ENCODE data around the gene ITPR2. TPM values are rescaled to one million over a fixed set of nuclear protein-coding genes. Genes with fewer than 3 reads are reported as not detected.

Gene ITPR2
- total RNA-seq, 1 donor from 2014 or later = 74.5 TPM

- H3K4me1 Mint-ChIP-seq = peaks cover 23% of the 10 kb centered on the region
- H3K36me3 Mint-ChIP-seq (ENCODE audit: low read depth) = peaks cover 22% of the 10 kb centered on the region
- DNase-seq = no peak
- TF ChIP-seq CTCF (IDR thresholded peaks at IDR 0.05) = no peak
- intact Hi-C loops (cut with micrococcal nuclease) = no loop called here
- no peaks in the 10 kb centered on the region for H3K27me3 Mint-ChIP-seq
- peaks cover 2% of the 10 kb centered on the region for H3K9me3 Mint-ChIP-seq
- ChIA-PET CTCF (no interaction called here), POLR2A (interaction anchor here (0.6 to 1.5 kb wide), 2 partner anchors 17 to 63 kb away, joined by 3 read pairs; no protein-coding TSS in a partner anchor)
- peak; percentile 42 for ATAC-seq (ENCODE audit: low read depth)
- H3K27ac Mint-ChIP-seq = no peak overlapping the region
- H3K4me3 Mint-ChIP-seq = no peak overlapping the region
Measured at GRCh38 chr12:26769611-26770010, 63.4 kb downstream of the ITPR2 start.

- Mint-ChIP-seq H3K9me3 (peaks cover 2% of the 10 kb centered on the region), H3K4me3 (no peak overlapping the region), H3K4me1 (peaks cover 23% of the 10 kb centered on the region), H3K36me3 (ENCODE audit: low read depth) (peaks cover 26% of the 10 kb centered on the region), H3K27me3 (no peaks in the 10 kb centered on the region), H3K27ac (no peak overlapping the region)
- ATAC-seq (ENCODE audit: low read depth) (no peak), DNase-seq (no peak)
- intact Hi-C loops (cut with micrococcal nuclease) = no loop called here
- no peak for TF ChIP-seq CTCF (IDR thresholded peaks at IDR 0.05)
- ChIA-PET POLR2A (interaction anchor here (0.6 to 1.5 kb wide), 2 partner anchors 16 to 63 kb away, joined by 3 read pairs; no protein-coding TSS in a partner anchor), CTCF (no interaction called here)
Measured at GRCh38 chr12:26768611-26769603, 64.1 kb downstream of the ITPR2 start.

- ATAC-seq (ENCODE audit: low read depth) (no peak), DNase-seq (no peak)
- Mint-ChIP-seq H3K36me3 (ENCODE audit: low read depth) (peaks cover 31% of the 10 kb centered on the region), H3K27ac (no peak overlapping the region), H3K4me3 (no peak overlapping the region), H3K4me1 (peaks cover 23% of the 10 kb centered on the region), H3K9me3 (peaks cover 6% of the 10 kb centered on the region), H3K27me3 (no peaks in the 10 kb centered on the region)
- ChIA-PET POLR2A (no interaction called here), CTCF (no interaction called here)
- no peak for TF ChIP-seq CTCF (IDR thresholded peaks at IDR 0.05)
- intact Hi-C loops (cut with micrococcal nuclease) = loop anchor here (2.0 kb wide), 1 partner anchor 17 kb away; no protein-coding TSS in a partner anchor
Measured at GRCh38 chr12:26767865-26768264, 65.1 kb downstream of the ITPR2 start.

- ChIA-PET CTCF (no interaction called here), POLR2A (no interaction called here)
- no peak for DNase-seq
- Mint-ChIP-seq H3K4me1 (peaks cover 23% of the 10 kb centered on the region), H3K4me3 (no peak overlapping the region), H3K9me3 (peaks cover 6% of the 10 kb centered on the region), H3K36me3 (ENCODE audit: low read depth) (peaks cover 35% of the 10 kb centered on the region), H3K27ac (no peak overlapping the region), H3K27me3 (no peaks in the 10 kb centered on the region)
- no peak for TF ChIP-seq CTCF (IDR thresholded peaks at IDR 0.05)
- intact Hi-C loops (cut with micrococcal nuclease) = loop anchor here (2.0 kb wide), 1 partner anchor 16 kb away; no protein-coding TSS in a partner anchor
- no peak for ATAC-seq (ENCODE audit: low read depth)
Measured at GRCh38 chr12:26767116-26767515, 65.9 kb downstream of the ITPR2 start.

- DNase-seq (no peak), ATAC-seq (ENCODE audit: low read depth) (no peak)
- ChIA-PET CTCF (no interaction called here), POLR2A (no interaction called here)
- Mint-ChIP-seq H3K36me3 (ENCODE audit: low read depth) (peaks cover 51% of the 10 kb centered on the region), H3K27ac (no peak overlapping the region), H3K4me3 (no peak overlapping the region), H3K27me3 (no peaks in the 10 kb centered on the region), H3K4me1 (no peaks in the 10 kb centered on the region), H3K9me3 (peaks cover 13% of the 10 kb centered on the region)
- no peak for TF ChIP-seq CTCF (IDR thresholded peaks at IDR 0.05)
- intact Hi-C loops (cut with micrococcal nuclease) = no loop called here
Measured at GRCh38 chr12:26762186-26762585, 70.8 kb downstream of the ITPR2 start.

All from activated B cell treated with CpG ODN at 0.5 μM for 24 hours (primary cell).